ENCODE measurements around the gene LIF.

GRCh38 chr22:30224161-30224857 is 22.2 kb downstream of the LIF start:
- TF ChIP-seq EZH2 (IDR thresholded peaks at IDR 0.05; ENCODE audit: low read length), result no peak
- peak in 2 of 3 experiments; percentile 28 to 36 for TF ChIP-seq CTCF (optimal IDR thresholded peaks at IDR 0.05 in 1 of 3, IDR thresholded peaks at IDR 0.05 in 1 of 3, conservative IDR thresholded peaks at IDR 0.05 in 1 of 3; ENCODE audit: extremely low read depth in 1 of 3, insufficient read depth in 2 of 3, low read length in 3 of 3)
